CD4-positive, alpha-beta T cell treated with Interleukin-10 for 1 hour (primary cell): ENCODE measurements around the gene PACSIN2.

Experiments used
- DNase-seq: peaks from one replicate; pipeline ENCODE4 v3.0.0-alpha.2; 2020

Gene PACSIN2

DNA sequence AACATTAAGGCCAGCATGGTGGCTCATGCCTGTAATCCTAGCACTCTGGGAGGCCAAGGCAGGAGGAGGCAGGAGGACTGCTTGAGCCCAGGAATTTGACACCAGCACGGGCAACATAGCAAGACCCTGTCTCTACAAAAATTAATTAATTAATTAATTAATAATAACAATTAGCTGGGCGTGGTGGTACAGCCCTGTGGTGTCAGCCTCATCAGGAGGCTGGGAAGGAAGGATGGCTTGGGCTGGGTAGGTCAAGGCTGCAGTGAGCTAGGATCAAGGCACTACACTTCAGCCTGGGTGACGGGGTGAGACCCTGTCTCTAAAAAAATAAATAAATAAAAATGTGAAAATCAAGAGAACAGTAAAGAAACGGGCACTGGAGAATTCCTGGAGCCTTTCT lies 159.2 kb downstream of the PACSIN2 start:
- no peak for DNase-seq

DNA sequence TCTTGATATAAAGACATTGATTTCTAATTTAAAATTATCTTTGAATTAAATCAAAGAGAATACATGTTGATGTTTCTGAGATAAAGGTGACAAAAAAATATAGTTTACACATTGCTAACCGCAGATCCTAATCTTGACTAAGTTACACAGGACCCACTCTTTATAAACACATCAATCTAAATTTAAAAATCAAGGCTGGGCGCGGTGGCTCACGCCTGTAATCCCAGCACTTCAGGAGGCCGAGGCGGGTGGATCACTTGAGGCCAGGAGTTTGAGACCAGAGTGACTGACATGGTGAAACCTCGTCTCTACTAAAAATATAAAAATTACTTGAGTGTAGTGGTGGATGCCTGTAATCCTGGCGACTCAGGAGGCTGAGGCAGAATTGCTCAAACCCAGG lies 159.7 kb downstream of the PACSIN2 start:
- no peak for DNase-seq

DNA sequence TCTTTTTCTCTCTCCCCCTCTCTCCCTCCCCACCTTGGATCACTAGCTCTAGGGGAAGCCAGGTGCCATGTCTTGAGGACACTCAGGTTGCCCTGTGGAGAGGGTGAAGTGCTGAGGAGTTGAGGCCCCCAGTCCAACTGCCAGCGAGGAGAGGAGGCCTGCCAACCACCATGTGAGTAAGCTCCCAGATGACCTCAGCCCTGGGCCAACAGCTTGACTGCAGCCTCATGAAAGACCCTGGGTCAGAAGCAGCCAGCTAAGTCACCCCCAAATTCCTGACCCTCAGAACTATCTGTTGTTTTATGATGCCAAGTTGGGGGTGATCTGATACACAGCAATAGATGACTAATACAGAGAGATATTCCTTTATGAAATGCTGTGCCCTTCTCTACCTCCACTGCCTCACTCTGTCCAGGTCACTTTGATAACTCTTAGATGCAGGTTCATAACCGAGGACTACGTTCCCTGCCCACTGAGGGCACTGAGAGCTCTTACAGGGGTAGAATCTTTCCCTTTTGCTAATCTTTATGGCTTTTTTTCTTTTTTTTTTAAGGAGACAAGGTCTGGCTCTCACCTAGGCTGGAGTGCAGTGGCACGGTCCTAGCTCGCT lies 165.9 kb downstream of the PACSIN2 start:
- no peak for DNase-seq

DNA sequence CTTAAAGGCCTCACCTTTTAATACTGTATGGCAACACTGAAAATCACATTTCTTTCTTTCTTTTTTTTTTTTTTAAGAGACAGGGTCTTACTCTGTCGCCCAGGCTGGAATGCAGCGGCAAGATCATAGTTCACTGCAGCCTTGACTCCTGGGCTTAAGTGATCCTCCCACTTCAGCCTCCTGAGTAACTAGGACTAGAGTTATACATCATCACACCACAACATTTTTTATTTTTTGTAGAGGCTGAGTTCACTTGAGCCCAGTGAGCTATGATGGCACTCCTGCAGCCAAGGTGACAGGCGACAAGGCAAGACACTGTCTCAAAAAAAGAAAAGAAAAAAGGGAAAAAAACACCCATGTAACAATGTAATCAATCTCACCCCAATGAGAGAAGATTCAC lies 167.8 kb downstream of the PACSIN2 start:
- no peak for DNase-seq

DNA sequence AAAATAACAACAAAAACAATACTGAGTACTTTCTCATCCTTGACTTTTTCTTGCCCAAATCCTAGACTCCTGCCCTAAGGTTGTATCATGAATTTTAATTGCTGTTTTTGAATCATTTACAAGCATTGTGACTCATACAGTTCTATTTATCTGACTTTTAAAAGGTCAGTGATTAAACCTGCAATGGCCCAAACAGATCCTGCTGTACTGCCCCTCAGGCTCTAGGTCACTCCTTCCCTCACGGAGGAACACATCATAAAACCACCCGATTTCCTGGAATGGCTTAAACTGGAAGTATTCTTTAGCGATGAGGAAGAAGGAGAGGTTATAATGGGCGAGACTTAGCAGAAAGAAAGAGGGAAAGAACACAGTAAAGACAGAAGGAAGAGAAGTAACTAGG lies 170.2 kb downstream of the PACSIN2 start:
- no peak for DNase-seq

DNA sequence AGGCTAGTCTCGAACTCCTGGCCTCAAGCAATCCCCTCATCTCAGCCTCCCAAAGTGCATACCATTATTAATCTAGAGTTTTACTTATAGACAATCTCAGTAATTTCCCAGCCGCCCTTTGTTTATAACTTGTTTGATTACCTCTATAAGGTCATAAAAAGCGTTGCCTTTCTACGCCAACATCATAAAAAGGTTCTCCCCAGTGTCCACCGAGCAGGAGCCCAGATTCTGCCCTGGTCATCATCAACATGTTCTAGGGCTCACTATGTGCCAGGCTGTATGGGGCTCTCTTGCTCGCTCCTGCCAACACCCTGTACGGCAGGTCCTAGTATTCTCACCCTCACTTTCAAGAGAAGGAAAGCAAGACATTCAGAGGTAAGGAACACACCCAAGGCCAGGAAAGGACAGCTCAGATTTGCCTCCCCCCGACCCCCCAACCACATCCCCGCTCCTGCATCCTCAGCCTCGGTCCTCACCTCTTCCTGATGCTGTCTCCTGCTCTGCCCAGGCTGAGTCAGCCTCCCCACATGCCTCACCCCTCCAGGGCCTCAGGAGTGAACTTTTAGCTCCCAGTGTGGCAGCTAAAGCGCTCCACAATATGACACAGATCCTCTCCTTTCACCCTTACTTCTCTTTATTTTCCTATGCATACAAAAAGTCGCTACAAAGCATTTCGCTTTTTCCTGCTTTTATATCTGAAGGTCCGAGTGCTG lies 172.1 kb downstream of the PACSIN2 start:
- DNase-seq, result no peak

DNA sequence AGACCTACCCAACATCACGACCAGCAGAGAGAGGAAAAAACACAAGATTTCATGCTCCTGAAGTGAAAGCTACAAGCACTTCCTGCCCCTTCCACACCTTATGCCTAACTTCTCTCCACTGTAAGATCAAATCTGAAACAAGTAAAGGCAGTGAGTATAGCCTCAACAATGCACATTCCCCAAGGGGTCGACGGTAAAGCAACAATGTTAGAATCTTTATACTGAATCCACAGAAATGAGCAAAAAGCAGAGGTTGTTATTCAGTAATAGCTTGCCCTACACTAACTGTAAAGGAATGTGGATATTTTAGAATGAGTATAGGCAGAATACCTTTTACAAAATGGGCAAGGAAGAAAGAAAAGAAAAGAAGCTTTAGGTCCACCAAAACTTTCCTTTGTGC lies 173.5 kb downstream of the PACSIN2 start:
- DNase-seq, result no peak

DNA sequence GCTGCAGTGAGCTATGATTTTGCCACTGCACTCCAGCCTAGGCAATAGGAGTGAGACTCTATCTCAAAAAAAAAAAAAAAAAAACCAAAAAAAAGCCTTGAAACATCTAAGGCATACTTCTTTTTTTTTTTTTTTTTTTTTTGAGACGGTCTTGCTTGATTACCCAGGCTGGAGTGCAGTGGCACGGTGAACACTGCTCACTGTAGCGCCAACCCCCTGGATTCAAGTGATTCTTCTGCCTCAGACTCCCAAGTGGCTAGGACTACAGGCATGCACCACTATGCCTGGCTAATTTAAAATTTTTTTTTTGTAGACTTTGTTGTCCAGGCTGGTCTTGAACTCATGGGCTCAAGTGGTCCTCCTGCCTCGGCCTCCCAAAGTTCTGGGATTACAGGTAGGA lies 177.4 kb downstream of the PACSIN2 start:
- DNase-seq, result no peak

DNA sequence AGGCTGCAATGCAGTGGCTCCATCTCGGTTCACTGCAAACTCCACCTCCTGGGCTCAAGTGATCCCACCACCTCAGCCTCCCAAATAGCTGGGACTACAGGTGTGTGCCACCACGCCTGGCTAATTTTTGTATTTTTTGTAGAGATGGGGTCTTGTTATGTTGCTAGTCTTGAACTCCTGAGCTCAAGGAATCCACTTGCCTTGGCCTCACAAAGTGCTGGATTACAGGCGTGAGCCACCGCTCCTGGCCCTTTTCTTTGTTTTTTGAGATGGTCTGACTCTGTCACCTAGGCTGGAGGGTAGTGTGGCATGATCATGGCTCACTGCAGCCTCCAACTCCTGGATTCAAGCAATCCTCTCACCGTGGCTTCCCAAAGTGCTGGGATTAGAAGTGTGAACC lies 178.9 kb downstream of the PACSIN2 start:
- DNase-seq, result no peak

DNA sequence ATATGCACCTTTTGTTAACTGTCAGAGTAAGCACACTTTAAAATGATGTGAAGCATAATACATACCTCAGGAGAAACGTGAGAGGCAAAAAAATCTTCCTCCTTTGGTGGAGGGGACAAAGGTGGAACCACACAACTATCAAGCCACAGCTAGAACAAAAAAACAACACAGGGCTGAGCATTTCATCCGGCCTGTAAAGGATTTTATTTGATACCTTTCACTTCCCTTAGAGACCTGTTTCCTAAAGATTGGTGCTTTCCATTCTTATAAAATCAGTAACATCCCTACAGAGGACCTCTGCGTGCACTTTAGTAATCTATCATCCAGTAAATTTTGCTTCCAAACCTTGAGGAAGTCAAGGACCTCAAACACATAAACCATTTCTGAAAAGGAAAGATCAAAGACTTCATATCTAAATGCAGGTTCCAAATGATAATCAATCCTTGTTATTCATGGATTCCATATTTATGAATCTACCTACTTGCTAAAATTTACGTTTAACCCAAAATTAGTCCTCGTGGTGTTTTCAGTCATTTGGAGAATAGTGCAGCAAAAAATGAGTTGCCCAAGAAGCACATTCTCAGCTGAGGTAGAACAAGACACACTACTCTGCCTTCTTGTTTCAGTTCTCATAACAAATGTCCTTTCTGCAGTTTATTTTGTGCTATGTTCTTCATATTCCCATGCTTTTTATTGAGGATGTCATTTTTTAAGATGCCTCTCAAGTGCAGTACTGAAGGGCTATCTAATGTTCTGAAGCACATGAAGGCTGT lies 180.6 kb downstream of the PACSIN2 start:
- no peak for DNase-seq

DNA sequence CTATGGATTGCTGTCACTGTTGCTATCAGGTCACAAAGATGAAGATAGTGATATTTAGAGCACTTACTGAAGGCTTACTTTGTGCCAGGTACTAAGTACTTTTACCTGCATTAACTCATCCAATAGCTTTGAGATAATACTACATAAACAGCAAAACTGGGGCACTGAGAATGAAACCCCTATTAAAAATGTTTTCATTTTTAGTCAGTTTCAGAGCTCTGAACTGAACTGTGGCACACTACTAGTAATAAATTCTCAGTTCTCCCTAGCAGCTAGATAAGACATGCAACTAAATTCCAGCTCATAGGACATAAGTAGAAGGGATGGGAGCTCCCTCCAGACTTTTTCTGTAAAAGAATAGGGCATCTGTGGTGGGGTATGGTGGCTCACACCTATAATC lies 181.8 kb downstream of the PACSIN2 start:
- no peak for DNase-seq

DNA sequence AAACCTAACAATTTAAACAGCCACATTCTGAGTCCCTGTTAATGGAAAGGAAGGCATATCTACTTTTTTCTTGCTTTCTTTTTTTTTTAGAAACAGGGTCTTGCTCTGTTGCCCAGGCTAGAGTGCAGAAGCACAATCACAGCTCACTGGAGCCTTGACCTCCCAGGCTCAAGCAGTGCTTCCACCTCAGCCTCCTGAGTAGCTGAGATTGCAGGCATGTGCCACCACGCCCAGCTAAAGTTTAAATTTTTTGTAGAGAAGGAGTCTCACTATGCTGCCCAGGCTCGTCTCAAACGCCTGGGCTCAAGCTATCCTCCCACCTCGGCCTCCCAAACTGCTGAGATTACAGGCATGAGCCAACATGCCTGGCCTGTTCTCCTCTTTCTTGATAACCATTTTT lies 183.2 kb downstream of the PACSIN2 start:
- DNase-seq, result no peak

DNA sequence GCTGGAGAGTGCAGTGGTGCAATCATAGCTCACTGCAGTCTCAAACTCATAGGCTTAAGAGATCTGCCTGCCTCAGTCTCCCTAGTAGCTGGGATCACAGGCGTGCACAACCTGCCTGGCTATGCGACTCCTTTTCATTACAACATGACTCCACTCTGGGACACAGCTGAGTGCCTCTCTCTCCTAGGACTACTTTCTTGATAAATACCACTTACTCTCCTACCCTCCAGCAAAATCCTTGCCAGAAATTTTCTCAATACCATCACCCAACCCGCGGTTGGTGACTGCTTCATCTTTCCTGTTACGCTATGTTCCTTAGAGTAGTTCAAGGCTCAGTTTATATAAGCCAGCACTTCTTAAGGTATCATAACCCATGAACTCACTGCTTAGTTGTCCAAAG lies 184.8 kb downstream of the PACSIN2 start:
- no peak for DNase-seq

DNA sequence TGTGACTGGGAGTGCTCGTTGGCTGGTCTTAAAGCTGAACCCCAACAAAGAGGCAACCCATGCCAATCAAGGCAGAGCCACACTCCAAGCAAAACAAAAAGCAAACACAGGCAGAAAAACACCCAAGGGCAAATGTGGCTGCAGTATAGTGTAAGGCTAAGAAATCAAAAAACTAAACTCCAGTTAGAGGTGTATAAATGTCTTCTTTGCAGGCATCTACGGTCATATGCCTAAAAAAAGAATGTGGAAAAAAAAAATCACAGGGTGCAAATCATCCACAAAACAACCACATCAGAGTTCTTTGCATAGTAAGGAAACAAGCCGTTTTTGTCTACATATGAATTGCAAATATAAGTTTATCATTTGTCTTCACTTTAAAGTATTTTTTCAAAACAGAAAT lies 185.6 kb downstream of the PACSIN2 start:
- no peak for DNase-seq

DNA sequence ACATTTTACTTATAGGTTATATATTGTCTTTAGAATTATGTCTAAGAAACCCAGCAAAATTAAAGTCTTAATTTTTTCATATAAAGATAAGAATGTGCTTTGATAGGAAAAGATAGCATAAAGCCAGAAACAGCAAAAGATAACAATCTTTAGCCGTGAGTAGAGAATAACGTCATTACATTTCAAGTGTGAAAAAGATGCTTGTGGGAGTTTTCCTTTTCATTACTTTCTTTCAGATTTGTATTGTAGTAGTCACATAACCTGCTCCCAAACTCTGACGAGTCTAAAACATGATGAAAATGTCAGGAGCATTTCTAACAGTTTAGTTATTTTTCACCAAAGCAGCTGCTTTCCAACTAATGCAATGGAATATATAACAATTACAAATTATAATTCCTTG lies 189.2 kb downstream of the PACSIN2 start:
- DNase-seq, result no peak

DNA sequence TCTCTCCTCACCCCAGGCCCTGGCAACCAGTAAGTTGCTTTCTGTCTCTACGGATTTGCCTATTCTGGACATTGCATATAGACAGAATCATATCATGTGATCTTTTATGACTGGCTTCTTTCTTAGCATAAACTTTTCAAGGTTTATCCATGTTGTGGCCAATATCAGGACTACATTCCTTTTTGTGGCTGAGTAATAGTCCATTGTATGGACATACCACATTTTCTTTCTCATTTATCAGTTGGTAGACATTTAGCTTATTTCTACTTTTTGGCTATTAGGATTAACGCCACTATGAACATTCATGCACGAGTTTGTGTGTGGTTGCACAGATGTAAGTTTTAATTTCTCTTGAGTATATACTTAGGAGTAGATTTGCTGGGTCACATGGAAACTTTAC lies 193.6 kb downstream of the PACSIN2 start:
- DNase-seq, result no peak

DNA sequence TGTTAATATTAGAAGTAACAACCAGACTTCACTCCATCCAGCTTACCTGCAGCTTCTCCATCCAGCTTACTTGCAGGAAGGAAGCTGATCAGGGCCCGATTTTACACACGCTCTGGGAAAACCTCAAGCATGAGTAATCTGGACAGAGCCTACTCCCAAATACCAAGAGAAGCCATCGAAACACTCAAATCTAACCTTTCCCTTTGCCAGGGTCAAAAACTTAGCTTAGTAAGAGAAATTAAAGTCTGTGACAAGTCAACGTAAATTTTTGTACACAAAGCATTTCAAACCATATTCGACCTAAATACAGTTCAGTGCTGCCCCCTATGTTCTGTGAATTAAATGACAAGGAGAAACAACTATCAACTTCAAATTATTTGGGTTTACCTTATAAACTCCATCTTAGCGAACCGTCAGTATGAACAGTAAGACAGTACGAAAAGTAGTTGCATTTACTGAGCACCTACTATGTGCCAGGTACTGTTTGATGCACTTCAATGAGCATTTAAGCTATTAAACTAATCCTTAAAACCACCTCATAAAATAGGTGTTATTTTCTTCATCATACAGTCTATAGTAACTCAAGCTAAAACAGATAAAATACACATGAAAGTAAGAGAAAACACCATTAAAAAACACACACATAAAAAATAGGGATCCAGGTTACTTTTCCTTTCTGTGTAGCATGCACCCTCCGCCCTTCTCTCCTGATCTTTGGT lies 194.7 kb downstream of the PACSIN2 start:
- peak; percentile 51 for DNase-seq
